Activated CD8-positive, alpha-beta memory T cell treated with anti-CD3 and anti-CD28 coated beads, Interleukin-2, amount 50 U/mL, for 4 hours (primary cell): ENCODE measurements around the gene GNG12.
"Not testable (repeated sequence)": the region's sequence is repeated elsewhere in the genome, so short reads cannot be mapped to it uniquely, and the experiment has no call there.

ENCODE experiments used
- DNase-seq: peaks from one replicate; pipeline ENCODE4 v3.0.0-alpha.2; 2020

GNG12 gene

GRCh38 chr1:67675800-67676199 is 157.5 kb downstream of the GNG12 start:
- no peak for DNase-seq

GRCh38 chr1:67674260-67675011 is 158.8 kb downstream of the GNG12 start:
- peak; percentile 27 for DNase-seq

GRCh38 chr1:67673468-67674201 is 159.6 kb downstream of the GNG12 start:
- DNase-seq: no peak

- no peak for DNase-seq
These were observed 160.9 kb downstream of the GNG12 start for GRCh38 chr1:67672260-67672803.

GRCh38 chr1:67668660-67669059 is 164.6 kb downstream of the GNG12 start:
- DNase-seq: no peak

GRCh38 chr1:67666636-67667035 is 166.6 kb downstream of the GNG12 start:
- DNase-seq: no peak

GRCh38 chr1:67665307-67665706 is 168.0 kb downstream of the GNG12 start:
- DNase-seq: not testable (repeated sequence)

- DNase-seq: no peak
These were observed 169.2 kb downstream of the GNG12 start for GRCh38 chr1:67664048-67664447.

GRCh38 chr1:67662884-67663283 is 170.4 kb downstream of the GNG12 start:
- no peak for DNase-seq

GRCh38 chr1:67659229-67659628 is 174.0 kb downstream of the GNG12 start:
- no peak for DNase-seq

GRCh38 chr1:67657152-67657551 is 176.1 kb downstream of the GNG12 start:
- DNase-seq: not testable (repeated sequence)

- DNase-seq: no peak
These were observed 177.7 kb downstream of the GNG12 start for GRCh38 chr1:67655581-67655980.

- DNase-seq: no peak
These were observed 180.0 kb downstream of the GNG12 start for GRCh38 chr1:67653304-67653703.

- no peak for DNase-seq
These were observed 180.5 kb downstream of the GNG12 start for GRCh38 chr1:67652800-67653199.
